SH-SY5Y (cell line): ENCODE data around the gene RASAL3.

Source experiments
- GATA2 ChIP-seq: IDR thresholded peaks from 2 replicates; pipeline ENCODE4 v1.6.1; 2011; ENCODE audit warnings: mild to moderate bottlenecking, low read depth, low read length
- GATA3 ChIP-seq: IDR thresholded peaks from 2 replicates; pipeline ENCODE4 v1.6.1; 2011; ENCODE audit warnings: low read depth, mild to moderate bottlenecking, low read length, moderate library complexity

Gene RASAL3

DNA sequence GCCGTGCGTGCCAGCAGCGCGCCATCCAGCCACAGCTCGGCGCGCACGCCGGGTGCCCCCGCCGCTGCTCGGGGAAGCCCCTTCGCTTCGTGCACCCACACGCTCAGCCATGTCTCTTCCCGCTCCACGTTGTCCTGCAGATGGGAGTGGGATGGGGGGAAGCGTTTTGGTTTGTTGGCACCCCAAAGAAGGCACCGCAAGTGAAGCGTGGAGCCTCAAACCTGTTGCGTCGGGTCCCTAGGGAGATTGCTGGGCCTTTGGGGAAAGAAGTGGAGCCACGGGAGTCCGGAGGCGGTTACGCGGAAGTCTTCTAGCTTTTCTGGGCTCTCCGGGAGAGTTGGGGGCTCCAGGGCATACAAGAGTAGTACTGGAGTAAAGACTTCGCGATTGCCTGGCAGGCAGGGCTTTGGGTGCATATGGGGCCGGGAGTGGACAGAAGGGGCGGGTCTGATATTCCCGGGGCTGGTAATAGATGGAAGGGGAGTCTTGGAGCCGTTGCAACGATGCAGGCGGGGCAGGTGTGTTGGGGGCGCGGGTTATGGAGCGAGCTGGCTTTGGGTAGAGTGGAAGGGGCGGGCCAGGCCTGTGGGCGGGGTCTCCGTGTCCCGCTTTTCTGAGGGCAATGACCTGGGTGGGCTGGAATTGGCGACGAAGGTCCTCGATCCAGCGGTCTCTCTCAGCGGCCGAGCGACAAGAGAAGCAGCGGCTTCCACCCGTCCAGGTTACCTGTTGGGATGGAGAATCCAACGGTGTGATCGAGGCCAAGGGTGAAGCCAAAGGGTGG, 6.5 kb downstream of the RASAL3 start:
- TF ChIP-seq GATA3 = no peak
- TF ChIP-seq GATA2 = no peak

DNA sequence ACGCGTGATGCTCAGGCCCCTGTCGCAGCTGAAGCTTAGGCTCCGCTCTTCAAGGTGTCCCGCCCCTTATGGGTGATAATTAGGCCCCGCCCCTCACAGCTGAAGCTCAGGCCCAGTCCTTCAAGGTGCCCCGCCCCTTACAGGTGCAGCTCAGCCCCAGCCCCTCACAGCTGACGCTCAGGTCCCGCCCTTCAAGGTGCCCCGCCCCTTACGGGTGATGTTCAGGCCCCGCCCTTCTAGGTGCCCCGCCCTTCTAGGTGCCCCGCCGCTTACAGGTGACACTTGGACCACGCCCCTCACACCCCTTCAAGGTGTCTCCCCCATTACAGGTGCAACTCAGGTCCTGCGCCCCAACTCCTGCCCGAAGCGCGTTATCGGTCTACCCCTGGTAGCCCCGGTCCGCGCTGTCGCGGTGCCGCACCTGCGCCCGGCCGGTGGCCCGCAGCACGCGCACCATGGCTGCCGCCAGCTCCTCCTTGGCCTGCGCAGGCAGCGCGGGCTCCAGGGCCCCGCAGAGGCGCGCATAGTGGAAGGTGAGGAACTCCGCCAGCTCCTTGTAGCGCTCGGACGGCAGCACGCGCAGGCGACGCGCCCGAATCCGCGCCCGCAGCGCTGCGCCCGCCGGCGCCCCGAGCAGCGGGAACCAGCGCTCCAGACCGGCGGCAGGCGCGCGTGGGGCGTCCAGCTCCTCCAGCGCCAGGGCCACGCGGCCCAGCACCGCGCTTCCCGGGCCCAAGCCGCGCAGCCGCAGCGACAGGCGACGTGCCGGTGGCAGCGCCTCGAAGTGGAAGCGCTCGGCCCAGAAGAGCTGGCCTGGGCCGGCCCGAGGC, 7.3 kb downstream of the RASAL3 start:
- TF ChIP-seq GATA2 (no peak), GATA3 (no peak)

DNA sequence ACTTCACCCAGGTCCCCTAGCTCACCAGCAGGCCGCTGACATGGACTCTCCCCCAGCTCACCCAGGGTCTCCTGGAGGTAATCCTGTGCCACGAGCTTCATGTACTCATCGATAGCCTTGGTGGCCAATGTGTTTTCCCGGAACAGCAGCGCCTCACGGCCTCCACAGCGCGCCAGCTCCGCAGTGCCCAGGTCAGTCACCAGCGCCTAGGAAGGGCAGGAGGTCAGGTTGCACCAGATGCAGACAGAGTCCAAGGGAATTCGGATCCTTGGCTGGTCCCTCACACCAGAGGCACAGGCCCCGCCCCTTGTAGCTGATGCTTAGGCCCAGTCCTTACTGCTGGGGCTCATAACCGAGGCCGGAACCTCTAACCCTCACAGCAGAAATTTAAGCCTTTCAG, 7.9 kb downstream of the RASAL3 start:
- TF ChIP-seq GATA2 (no peak), GATA3 (no peak)

DNA sequence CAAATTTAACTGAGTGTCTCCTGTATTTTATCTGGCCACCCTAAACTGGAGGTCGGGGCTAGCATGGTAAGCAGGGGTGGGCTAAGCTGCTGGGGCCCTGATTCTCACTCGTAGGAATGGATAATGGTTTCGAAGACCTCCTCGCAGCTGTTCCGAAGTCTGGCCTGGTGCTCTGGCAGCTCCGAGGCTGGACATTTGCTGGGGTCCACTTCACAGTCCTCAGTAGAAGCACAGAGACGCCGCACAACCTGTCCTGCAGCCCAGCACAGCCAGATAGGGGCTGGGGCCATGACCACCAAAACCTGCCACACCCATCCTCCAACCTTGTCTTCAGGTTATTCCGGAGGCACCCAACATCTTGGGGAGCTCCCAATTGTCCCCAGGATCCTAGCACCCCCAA, 8.3 kb downstream of the RASAL3 start:
- TF ChIP-seq GATA3 (no peak), GATA2 (no peak)

DNA sequence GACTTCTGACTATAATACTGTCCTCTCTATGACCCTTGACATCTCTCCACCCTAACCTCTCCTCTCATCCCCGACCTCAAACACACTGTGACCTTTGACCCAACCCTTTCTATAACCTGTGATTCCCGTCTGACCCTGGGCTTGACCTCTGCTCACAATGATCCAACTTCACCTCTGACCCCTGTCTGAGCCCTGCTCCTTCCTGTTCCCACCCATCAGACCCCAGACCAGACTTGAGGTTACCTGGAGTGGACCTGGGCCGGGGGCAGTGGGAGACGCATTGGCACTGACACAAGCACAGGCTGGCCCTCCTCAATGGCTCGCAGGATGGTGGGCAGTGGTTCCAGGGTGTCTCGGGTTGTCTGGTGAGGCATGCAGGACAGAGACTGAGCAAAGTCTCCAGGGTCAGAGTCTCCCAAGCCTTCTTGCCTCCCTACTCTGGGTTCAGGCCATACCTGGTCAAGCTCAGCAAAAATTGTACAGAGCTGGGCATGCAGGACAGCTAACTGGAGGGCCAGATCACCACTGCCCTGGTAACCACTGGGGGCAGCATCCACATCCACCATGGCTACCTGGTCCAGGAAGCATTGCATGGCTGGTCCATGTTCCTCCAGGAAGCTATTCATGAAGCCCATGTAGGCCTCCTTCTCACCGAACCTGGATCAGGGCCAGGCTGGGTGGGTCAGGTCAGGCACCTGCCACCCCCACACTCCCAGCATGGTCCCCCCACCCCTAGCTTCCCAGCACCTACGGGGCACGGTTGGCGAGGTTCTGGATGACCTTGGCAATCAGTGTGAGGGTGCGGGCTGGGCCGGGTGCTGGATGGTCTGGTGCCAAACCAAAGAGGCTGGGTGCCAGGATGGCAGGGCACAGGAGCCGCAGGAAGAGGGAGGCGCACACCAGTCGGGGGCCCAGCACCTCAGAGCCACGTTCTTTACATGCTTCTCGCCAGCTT, 10.2 kb downstream of the RASAL3 start:
- TF ChIP-seq GATA3 = no peak

DNA sequence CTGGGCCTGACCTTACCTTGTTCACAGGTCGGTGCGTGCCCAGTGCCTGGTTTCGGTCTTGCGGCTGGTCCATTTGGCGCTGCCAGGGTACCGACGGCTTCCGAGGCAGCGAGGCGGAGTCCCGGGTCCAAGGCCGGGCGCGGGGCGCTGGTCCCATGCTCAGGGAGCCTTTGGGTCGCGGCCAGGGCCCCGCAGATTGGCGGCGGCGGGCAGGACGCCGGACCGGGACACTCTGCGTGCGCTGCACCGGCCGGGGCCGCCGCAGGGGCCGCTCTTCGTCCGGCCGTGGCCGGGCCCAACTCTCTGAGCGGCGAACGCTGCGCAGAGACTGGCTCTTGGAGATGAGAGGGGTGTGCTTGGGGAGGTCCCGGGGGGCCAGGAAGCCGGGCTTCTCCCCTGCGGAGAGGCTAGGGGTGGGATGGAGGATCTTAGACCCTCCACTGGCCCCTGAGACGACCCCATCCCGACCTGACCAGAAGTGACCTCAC, 11.2 kb downstream of the RASAL3 start:
- TF ChIP-seq GATA2 (no peak), GATA3 (no peak)

DNA sequence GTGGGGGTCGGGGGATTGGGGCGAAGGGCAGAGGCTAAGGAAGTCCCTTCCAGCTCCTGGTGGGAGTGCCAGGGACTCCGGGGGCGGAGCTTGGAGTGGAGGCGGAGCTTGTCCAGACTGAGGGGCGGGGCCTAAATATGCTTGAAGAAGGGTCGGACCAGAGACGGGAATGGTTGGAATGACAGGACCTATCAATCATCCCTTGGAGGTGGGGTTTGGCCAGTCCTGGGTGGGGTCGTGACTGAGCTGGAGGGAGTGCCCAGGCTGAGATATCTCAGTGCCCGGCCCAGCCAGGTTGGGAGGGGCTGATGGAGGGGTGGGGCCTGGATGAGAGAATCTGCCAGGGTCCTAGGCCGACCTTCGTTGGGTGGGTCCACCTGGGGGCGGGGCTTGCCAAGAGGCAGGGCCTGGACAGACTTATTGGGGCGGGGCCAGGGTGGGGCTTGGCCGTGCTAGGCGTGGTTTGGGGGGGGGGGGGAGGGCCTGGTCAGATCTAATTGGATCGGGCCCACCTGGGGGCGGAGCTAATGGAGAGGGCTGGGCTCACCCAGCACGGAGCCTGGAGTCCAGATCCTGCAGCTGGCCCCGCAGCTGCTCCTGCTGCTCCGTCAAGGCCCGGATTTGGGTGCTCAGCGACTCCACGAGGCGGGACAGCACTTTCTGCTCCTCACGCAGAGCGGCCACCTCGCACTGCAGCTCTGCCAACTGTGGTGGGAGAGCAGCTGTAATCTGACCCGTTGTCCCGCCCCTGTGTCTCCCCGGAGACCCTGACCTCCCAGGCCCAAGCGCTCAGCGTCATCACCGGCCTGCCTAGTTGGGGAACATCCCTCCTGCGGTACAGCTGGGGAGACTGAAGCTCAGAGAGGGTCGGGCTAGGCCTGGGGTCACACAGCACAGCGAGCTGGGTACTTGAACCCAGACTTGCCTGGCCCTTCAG, 12.0 kb downstream of the RASAL3 start:
- no peak for TF ChIP-seq GATA2
- no peak for TF ChIP-seq GATA3

DNA sequence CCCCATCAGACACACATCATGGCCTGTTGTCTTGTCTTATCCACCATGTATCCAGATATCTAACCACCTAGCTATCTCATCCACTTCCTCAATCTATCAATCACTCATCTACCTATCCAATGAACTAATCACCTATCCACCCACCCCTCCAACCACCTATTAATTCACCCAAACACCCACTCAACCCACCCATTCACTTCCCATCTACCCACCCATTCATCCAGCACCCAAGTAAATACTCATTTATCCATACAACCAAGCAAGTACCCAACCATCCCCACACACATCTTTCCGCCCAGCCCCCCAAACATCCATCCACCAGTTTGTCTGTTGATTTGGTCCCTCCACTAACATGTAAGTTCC, 13.8 kb downstream of the RASAL3 start:
- TF ChIP-seq GATA3 = no peak
- no peak for TF ChIP-seq GATA2

DNA sequence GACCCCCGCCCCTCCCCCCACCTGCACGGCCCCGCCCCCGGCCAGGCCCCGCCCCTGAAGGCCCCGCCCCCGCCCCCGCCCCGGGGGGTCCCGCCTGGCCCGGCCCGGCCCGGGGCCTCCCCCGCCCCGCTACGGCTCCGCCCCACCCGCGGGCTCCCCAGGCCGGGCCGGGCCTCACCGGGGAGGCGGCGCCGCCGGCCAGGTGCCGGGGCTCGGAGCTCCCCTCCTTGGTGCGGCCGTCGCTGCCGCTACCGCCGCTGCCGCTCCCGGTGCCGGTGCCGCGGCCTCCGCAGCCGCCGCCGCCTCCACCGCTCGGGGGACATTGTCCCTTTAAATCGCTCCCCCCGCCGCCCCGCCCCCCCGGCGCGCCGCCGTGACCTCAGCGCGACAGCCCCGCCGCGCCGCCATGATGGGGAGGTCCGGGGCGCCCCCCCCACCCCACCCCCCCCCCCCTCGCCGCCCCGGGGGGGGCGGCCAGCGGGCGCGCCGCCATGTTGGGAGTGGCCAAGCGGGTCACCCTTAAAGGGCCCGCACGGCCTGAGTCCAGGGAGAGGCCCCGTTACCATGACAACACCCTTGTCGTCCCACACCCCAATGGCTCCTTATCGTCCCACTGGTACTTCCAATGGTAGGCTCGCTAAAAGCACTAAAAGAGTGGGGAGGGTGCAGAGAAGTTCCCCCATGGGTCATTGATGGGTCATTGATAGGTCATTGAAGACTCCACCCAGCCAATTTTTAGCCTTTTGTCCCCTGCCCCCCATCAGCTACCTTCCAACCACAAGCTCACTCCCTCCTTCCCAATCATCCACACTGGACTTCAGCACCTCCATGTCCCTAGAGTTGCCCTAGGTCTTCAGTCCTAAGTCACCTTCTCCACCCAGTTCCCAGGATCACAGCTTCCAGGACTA, 14.5 kb downstream of the RASAL3 start, which contains the start of gene WIZ:
Gene WIZ, minus strand, starts transcription at position 337 of the 908 bp plus-strand sequence. CDS start 1,649 bp downstream, outside the sequence.
- TF ChIP-seq GATA2 (no peak), GATA3 (no peak)

DNA sequence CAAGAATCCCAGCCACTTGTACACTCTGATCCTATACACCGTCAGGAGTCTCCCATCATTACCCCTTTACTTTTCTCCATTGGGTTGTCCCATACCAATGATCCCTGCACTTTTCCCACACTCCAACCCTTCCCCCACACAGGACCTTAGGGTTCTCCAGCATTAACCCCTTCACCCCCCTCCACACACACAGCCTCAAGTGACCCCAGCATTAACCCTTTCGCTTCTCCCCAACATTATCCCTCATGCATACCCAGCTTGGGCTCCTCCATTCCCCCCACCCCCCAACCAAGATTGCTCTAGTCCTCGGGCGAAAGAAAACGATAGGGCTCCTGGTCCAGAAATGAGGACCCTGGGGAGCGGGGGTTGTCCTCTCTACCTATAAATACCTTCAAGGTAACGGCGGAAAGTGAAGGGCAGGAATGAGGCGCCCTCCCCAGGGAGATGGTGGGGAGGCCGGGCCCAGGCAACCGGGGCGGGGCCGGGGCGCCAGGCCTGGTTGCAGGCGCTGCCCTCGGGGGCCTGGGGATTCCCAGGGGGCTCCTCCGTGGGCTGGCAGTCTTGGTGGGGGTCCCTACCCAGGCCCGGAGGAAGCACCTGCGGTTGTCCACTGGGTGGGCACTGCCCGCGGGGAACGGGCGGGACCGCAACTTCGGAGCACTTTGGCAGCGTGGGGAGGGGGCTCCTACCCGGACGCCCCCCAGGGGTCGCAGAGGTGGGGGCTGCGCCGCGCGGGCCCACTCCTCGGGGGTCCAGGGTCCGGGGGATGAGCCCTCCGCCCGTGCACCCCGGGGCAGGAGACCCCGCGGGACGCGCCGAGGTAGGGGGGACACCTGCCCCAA, 15.3 kb downstream of the RASAL3 start:
- no peak for TF ChIP-seq GATA2
- TF ChIP-seq GATA3 = no peak

DNA sequence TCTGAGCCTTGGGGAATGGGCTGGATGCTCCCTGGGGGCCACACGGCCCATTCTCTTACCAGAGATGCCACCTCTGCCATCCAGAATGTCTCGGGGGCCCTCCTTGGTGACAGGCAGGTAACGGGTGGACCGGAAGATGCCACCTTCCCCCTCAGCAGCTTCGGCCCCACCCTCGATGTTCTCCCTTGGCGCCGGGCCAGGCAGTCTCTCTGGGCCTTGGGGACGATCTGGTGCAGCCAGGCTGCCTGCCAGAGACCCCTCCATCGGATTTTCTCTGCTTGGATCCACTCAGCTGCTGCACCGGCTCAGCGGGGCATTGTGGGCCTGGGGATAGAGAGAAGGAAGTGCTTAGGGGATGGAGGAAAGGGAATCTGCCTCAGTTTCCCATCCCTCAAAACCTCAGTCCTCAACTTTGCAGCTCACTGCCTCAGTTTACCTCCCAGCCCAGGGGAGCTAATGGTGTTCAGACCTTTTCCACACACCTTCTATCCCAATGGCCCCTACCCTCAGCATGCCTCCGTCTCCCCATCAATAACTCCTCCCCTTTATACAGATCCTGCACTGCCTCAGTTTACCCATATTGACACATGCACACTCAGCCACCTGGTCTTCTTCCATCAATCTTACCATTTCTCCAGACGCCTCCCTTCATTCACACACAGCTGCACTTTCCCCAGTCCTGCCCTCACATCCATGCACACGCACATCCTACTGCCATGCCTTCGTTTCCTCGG, 16.1 kb downstream of the RASAL3 start:
- TF ChIP-seq GATA3 (no peak), GATA2 (no peak)
